Right lobe of liver (tissue), 4 donors: ENCODE data around the gene UBL7.

Source experiments
- POLR2A ChIP-seq: fragments of 450-650 bp; IDR thresholded peaks from one replicate; pipeline ENCODE4 v1.6.1; 2017; ENCODE audit warnings: antibody characterized with exemption, mild to moderate bottlenecking
- TF ChIP-seq, protein P1 (sequence below), 4 donors: fragments of 200-600 bp in 3 of 4; fragments of 450-650 bp in 1 of 4; IDR thresholded peaks; one replicate each; pipeline versions ENCODE4 v1.5.1 to v1.8.0; 2016 to 2022; ENCODE audit warnings: antibody characterized with exemption in 4 of 4, mild to moderate bottlenecking in 2 of 4
- donor health status: DM: no; HTN: no; CAD: no.
- donor health status: DM: no; HTN: no; CAD: no.
- donor health status: DM: no; HTN: yes; CAD: no.

DNA sequence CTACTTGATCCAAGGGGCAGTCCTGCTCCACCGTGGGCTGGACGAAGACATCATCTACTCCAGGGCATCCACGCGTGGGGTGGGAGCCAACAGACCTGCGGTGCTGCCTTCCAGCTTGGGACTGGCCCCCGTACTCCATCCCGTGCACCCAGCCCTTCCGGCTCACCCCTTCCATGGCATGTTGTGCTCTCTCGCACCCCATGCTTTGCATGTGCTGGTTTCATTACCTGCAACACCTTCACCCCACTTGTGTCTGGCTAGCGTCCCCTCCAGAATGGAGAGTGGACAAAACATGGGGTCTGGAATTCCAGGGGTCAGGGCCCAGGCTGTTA is 57.4 kb downstream of the UBL7 start:
- TF ChIP-seq, protein P1, sequence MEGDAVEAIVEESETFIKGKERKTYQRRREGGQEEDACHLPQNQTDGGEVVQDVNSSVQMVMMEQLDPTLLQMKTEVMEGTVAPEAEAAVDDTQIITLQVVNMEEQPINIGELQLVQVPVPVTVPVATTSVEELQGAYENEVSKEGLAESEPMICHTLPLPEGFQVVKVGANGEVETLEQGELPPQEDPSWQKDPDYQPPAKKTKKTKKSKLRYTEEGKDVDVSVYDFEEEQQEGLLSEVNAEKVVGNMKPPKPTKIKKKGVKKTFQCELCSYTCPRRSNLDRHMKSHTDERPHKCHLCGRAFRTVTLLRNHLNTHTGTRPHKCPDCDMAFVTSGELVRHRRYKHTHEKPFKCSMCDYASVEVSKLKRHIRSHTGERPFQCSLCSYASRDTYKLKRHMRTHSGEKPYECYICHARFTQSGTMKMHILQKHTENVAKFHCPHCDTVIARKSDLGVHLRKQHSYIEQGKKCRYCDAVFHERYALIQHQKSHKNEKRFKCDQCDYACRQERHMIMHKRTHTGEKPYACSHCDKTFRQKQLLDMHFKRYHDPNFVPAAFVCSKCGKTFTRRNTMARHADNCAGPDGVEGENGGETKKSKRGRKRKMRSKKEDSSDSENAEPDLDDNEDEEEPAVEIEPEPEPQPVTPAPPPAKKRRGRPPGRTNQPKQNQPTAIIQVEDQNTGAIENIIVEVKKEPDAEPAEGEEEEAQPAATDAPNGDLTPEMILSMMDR (IDR thresholded peaks at IDR 0.05): no peak
- no peak for TF ChIP-seq POLR2A
